ENCODE results near the gene NDUFB5.
"Not testable (repeated sequence)": the region's sequence is repeated elsewhere in the genome, so short reads cannot be mapped to it uniquely, and the experiment has no call there.

NDUFB5 gene

GRCh38 chr3:179630753-179631451, 26.3 kb downstream of the NDUFB5 start:
- no peak for DNase-seq (ENCODE audit: low read depth)

GRCh38 chr3:179640469-179640868, 35.9 kb downstream of the NDUFB5 start:
- DNase-seq (ENCODE audit: low read depth), result no peak

- DNase-seq (ENCODE audit: low read depth), result no peak
These were observed 38.3 kb downstream of the NDUFB5 start for GRCh38 chr3:179642871-179643270.

GRCh38 chr3:179643837-179644236, 39.2 kb downstream of the NDUFB5 start:
- DNase-seq (ENCODE audit: low read depth), result not testable (repeated sequence)

GRCh38 chr3:179646177-179646576, 41.6 kb downstream of the NDUFB5 start:
- DNase-seq (ENCODE audit: low read depth), result no peak

GRCh38 chr3:179651687-179652446, 47.3 kb downstream of the NDUFB5 start:
- DNase-seq (ENCODE audit: low read depth), result no peak

GRCh38 chr3:179652447-179653095, 48.0 kb downstream of the NDUFB5 start, which contains the start of gene USP13:
TSS of gene USP13 (plus strand) at chr3:179653040. CDS start at chr3:179653226, 186 bp downstream.
- DNase-seq (ENCODE audit: low read depth), result peak; percentile 44

GRCh38 chr3:179653096-179653797, 48.7 kb downstream of the NDUFB5 start:
- DNase-seq (ENCODE audit: low read depth), result peak; percentile 37

- DNase-seq (ENCODE audit: low read depth), result no peak
These were observed 50.6 kb downstream of the NDUFB5 start for GRCh38 chr3:179655236-179655635.

GRCh38 chr3:179658606-179659005, 54.0 kb downstream of the NDUFB5 start:
- no peak for DNase-seq (ENCODE audit: low read depth)

- DNase-seq (ENCODE audit: low read depth), result no peak
These were observed 56.3 kb downstream of the NDUFB5 start for GRCh38 chr3:179660872-179661271.

- no peak for DNase-seq (ENCODE audit: low read depth)
These were observed 57.2 kb downstream of the NDUFB5 start for GRCh38 chr3:179661777-179662176.

GRCh38 chr3:179663093-179663492, 58.5 kb downstream of the NDUFB5 start:
- DNase-seq (ENCODE audit: low read depth), result no peak

GRCh38 chr3:179666030-179666429, 61.4 kb downstream of the NDUFB5 start:
- no peak for DNase-seq (ENCODE audit: low read depth)

GRCh38 chr3:179666436-179667035, 61.9 kb downstream of the NDUFB5 start:
- no peak for DNase-seq (ENCODE audit: low read depth)

- DNase-seq (ENCODE audit: low read depth), result no peak
These were observed 63.8 kb downstream of the NDUFB5 start for GRCh38 chr3:179668429-179668828.

- no peak for DNase-seq (ENCODE audit: low read depth)
These were observed 65.7 kb downstream of the NDUFB5 start for GRCh38 chr3:179670311-179670710.

- DNase-seq (ENCODE audit: low read depth), result no peak
These were observed 66.7 kb downstream of the NDUFB5 start for GRCh38 chr3:179671309-179671708.

GRCh38 chr3:179671747-179672242, 67.2 kb downstream of the NDUFB5 start:
- no peak for DNase-seq (ENCODE audit: low read depth)

- DNase-seq (ENCODE audit: low read depth), result no peak
These were observed 68.3 kb downstream of the NDUFB5 start for GRCh38 chr3:179672918-179673317.

- DNase-seq (ENCODE audit: low read depth), result no peak
These were observed 68.9 kb downstream of the NDUFB5 start for GRCh38 chr3:179673523-179673922.

GRCh38 chr3:179676081-179676480, 71.5 kb downstream of the NDUFB5 start:
- DNase-seq (ENCODE audit: low read depth), result no peak
